ENCODE data around the gene GPAT3. TPM values are rescaled to one million over a fixed set of nuclear protein-coding genes. Genes with fewer than 3 reads are reported as not detected.
A peak's percentile ranks its signal among the peaks of the same experiment; 100 is the strongest.

The GPAT3 gene
- total RNA-seq, 1 donor from 2014 or later: not detected

GRCh38 chr4:83510442-83510841, 25.5 kb upstream of the GPAT3 start:
- H3K9me3 Mint-ChIP-seq (ENCODE audit: unreplicated experiment): no peaks in the 10 kb centered on the region
- TF ChIP-seq CTCF (IDR thresholded peaks at IDR 0.05): no peak
- no peaks in the 10 kb centered on the region for H3K4me1 Mint-ChIP-seq (ENCODE audit: unreplicated experiment)
- no peak overlapping the region for H3K4me3 Mint-ChIP-seq (ENCODE audit: unreplicated experiment)
- no peaks in the 10 kb centered on the region for H3K36me3 Mint-ChIP-seq (ENCODE audit: unreplicated experiment)
- no peak for DNase-seq (ENCODE audit: extremely low spot score, unreplicated experiment)
- H3K27ac Mint-ChIP-seq (ENCODE audit: unreplicated experiment): no peak overlapping the region
- H3K27me3 Mint-ChIP-seq (ENCODE audit: unreplicated experiment): no peaks in the 10 kb centered on the region

GRCh38 chr4:83516042-83516772, 19.7 kb upstream of the GPAT3 start:
- Mint-ChIP-seq H3K4me3 (ENCODE audit: unreplicated experiment) (no peak overlapping the region), H3K36me3 (ENCODE audit: unreplicated experiment) (no peaks in the 10 kb centered on the region), H3K9me3 (ENCODE audit: unreplicated experiment) (no peaks in the 10 kb centered on the region), H3K4me1 (ENCODE audit: unreplicated experiment) (no peaks in the 10 kb centered on the region), H3K27me3 (ENCODE audit: unreplicated experiment) (peaks cover 13% of the 10 kb centered on the region), H3K27ac (ENCODE audit: unreplicated experiment) (no peak overlapping the region)
- no peak for DNase-seq (ENCODE audit: extremely low spot score, unreplicated experiment)
- no peak for TF ChIP-seq CTCF (IDR thresholded peaks at IDR 0.05)

GRCh38 chr4:83522239-83522638, 13.7 kb upstream of the GPAT3 start:
- no peak for DNase-seq (ENCODE audit: extremely low spot score, unreplicated experiment)
- Mint-ChIP-seq H3K4me1 (ENCODE audit: unreplicated experiment) (no peaks in the 10 kb centered on the region), H3K27ac (ENCODE audit: unreplicated experiment) (no peak overlapping the region), H3K4me3 (ENCODE audit: unreplicated experiment) (no peak overlapping the region), H3K27me3 (ENCODE audit: unreplicated experiment) (peaks cover 19% of the 10 kb centered on the region), H3K36me3 (ENCODE audit: unreplicated experiment) (no peaks in the 10 kb centered on the region), H3K9me3 (ENCODE audit: unreplicated experiment) (peaks cover 5% of the 10 kb centered on the region)
- TF ChIP-seq CTCF (IDR thresholded peaks at IDR 0.05): no peak

- H3K4me1 Mint-ChIP-seq (ENCODE audit: unreplicated experiment): no peaks in the 10 kb centered on the region
- peaks cover 24% of the 10 kb centered on the region for H3K27me3 Mint-ChIP-seq (ENCODE audit: unreplicated experiment)
- H3K27ac Mint-ChIP-seq (ENCODE audit: unreplicated experiment): no peak overlapping the region
- no peak overlapping the region for H3K4me3 Mint-ChIP-seq (ENCODE audit: unreplicated experiment)
- no peak for TF ChIP-seq CTCF (IDR thresholded peaks at IDR 0.05)
- H3K36me3 Mint-ChIP-seq (ENCODE audit: unreplicated experiment): no peaks in the 10 kb centered on the region
- DNase-seq (ENCODE audit: extremely low spot score, unreplicated experiment): no peak
- peaks cover 5% of the 10 kb centered on the region for H3K9me3 Mint-ChIP-seq (ENCODE audit: unreplicated experiment)
Observed at GRCh38 chr4:83527671-83528070, 8.2 kb upstream of the GPAT3 start.

- Mint-ChIP-seq H3K9me3 (ENCODE audit: unreplicated experiment) (no peaks in the 10 kb centered on the region), H3K27ac (ENCODE audit: unreplicated experiment) (no peak overlapping the region), H3K4me3 (ENCODE audit: unreplicated experiment) (peak overlapping the region; percentile 81), H3K36me3 (ENCODE audit: unreplicated experiment) (no peaks in the 10 kb centered on the region), H3K27me3 (ENCODE audit: unreplicated experiment) (peaks cover 51% of the 10 kb centered on the region), H3K4me1 (ENCODE audit: unreplicated experiment) (peaks cover 15% of the 10 kb centered on the region)
- no peak for TF ChIP-seq CTCF (IDR thresholded peaks at IDR 0.05)
- no peak for DNase-seq (ENCODE audit: extremely low spot score, unreplicated experiment)
Observed at GRCh38 chr4:83536362-83537272, 709 bp downstream of the GPAT3 start.

All from osteocyte (in vitro differentiated cells).